GM18858 (cell line): ENCODE data around the gene BORCS8.
"Not testable (repeated sequence)": the region's sequence is repeated elsewhere in the genome, so short reads cannot be mapped to it uniquely, and the experiment has no call there.

ENCODE experiments used
- ATAC-seq: cut with Tn5 transposase; IDR thresholded peaks from one replicate; pipeline ENCODE4 v1.9.1; 2021; ENCODE audit not compliant: unreplicated experiment

The BORCS8 gene

GRCh38 chr19:19151418-19151817 lies 40.5 kb downstream of the BORCS8 start:
- ATAC-seq, result no peak

GRCh38 chr19:19149435-19149834 lies 42.5 kb downstream of the BORCS8 start:
- no peak for ATAC-seq

GRCh38 chr19:19148504-19148903 lies 43.4 kb downstream of the BORCS8 start:
- not testable (repeated sequence) for ATAC-seq

GRCh38 chr19:19147344-19147743 lies 44.6 kb downstream of the BORCS8 start:
- ATAC-seq, result no peak

- ATAC-seq, result no peak
Observed at GRCh38 chr19:19146865-19147264, 45.1 kb downstream of the BORCS8 start.

- no peak for ATAC-seq
Observed at GRCh38 chr19:19145684-19146608, 46.0 kb downstream of the BORCS8 start.

- no peak for ATAC-seq
Observed at GRCh38 chr19:19145281-19145680, 46.7 kb downstream of the BORCS8 start.

- ATAC-seq, result no peak
Observed at GRCh38 chr19:19142347-19142746, 49.6 kb downstream of the BORCS8 start.

GRCh38 chr19:19140476-19140875 lies 51.5 kb downstream of the BORCS8 start:
- no peak for ATAC-seq

- ATAC-seq, result no peak
Observed at GRCh38 chr19:19139876-19140229, 52.1 kb downstream of the BORCS8 start.

GRCh38 chr19:19138109-19138981 lies 53.6 kb downstream of the BORCS8 start, which contains the start of gene TMEM161A:
TSS of gene TMEM161A (minus strand) at chr19:19138478. CDS start at chr19:19138428, 50 bp downstream.
- peak; percentile 94 for ATAC-seq

GRCh38 chr19:19137556-19138108 lies 54.3 kb downstream of the BORCS8 start:
- ATAC-seq, result no peak

- ATAC-seq, result not testable (repeated sequence)
Observed at GRCh38 chr19:19135713-19136112, 56.2 kb downstream of the BORCS8 start.

GRCh38 chr19:19134687-19135158 lies 57.2 kb downstream of the BORCS8 start:
- no peak for ATAC-seq

- no peak for ATAC-seq
Observed at GRCh38 chr19:19133985-19134384, 58.0 kb downstream of the BORCS8 start.

- ATAC-seq, result no peak
Observed at GRCh38 chr19:19132912-19133311, 59.0 kb downstream of the BORCS8 start.

GRCh38 chr19:19131989-19132388 lies 60.0 kb downstream of the BORCS8 start:
- no peak for ATAC-seq
